ENCODE data around the gene OR1B1. TPM values are rescaled to one million over a fixed set of nuclear protein-coding genes. Genes with fewer than 3 reads are reported as not detected.

The OR1B1 gene
- not detected in 5 replicates for total RNA-seq (2022; extraction: Qiagen RNA extraction; ENCODE audit: low read depth)

DNA sequence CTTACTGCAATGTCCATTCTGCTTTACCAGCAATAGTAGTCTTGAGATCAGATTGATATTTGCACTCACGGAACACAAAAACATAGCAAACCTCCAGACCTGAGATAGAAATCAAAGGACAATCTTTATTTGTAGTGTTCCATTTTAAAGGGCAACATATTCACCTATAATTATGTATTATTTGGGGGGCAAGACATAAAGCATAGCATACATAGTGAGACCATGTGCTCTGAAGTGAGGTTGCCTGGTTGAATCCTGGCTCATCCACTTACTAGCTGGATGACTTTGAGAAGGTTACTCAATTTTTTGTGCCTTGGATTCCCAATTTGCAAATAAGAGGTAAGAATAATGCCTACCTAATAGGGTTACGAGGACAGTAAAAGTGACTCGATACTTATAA, at the start of gene OR1B1:
Gene OR1B1, minus strand, starts transcription at position 101 of the 400 bp plus-strand sequence.

DNA sequence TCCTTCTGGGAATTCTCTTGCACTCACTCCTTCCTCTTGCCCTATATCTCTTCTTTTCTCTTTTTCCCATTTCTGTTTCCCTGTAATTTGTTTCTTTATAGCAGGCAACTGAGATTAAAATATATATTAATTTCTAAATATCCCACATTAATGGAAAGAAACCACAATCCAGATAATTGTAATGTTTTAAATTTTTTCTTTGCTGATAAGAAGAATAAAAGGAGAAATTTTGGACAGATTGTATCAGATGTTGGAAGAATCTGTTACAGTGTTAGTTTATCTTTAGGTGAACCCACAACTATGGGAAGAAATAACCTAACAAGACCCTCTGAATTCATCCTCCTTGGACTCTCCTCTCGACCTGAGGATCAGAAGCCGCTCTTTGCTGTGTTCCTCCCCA, 4.0 kb upstream of the OR1B1 start, which contains the start of gene OR1L1:
Gene OR1L1, plus strand, starts transcription at position 301 of the 400 bp plus-strand sequence. Its CDS starts 0 bp downstream, at position 301.

GRCh38 chr9:122614362-122614761, 43.1 kb downstream of the OR1B1 start, which contains the start of gene OR1Q1:
Gene OR1Q1 (plus strand): TSS chr9:122614738. CDS start chr9:122614738, 0 bp downstream.

DNA sequence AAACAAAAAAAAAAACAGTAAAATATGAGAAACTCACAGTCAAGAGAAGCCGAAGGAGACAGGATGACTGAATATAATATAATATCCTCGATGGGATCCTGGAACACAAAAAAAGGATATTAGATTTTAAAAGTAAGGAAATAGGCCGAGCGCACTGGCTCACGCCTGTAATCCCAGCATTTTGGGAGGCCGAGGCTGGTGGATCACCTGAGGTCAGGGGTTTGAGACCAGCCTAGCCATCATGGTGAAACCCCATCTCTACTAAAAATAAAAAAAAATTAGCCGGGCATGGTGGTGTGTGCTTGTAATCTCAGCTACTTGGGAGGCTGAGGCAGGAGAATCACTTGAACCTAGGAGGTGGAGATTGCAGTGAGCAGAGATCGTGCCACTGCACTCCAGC, 74.1 kb downstream of the OR1B1 start, which contains the start of gene OR1L8:
Gene OR1L8, minus strand, starts transcription at position 101 of the 400 bp plus-strand sequence. CDS start 14,907 bp downstream, outside the sequence.

Other genes starting within 250 kb of the OR1B1 start
- gene OR1J1, start 179.7 kb downstream of the OR1B1 start, total RNA-seq (2022; extraction: Qiagen RNA extraction; ENCODE audit: low read depth): not detected in 5 replicates
- not detected in 5 replicates for gene OR1J2, start 146.8 kb downstream of the OR1B1 start, total RNA-seq (2022; extraction: Qiagen RNA extraction; ENCODE audit: low read depth)
- not detected in 5 replicates for gene OR1J4, start 138.5 kb downstream of the OR1B1 start, total RNA-seq (2022; extraction: Qiagen RNA extraction; ENCODE audit: low read depth)
- not detected in 5 replicates for gene OR1N1, start 130.3 kb downstream of the OR1B1 start, total RNA-seq (2022; extraction: Qiagen RNA extraction; ENCODE audit: low read depth)
- not detected in 5 replicates for gene OR1N2, start 104.5 kb downstream of the OR1B1 start, total RNA-seq (2022; extraction: Qiagen RNA extraction; ENCODE audit: low read depth)
- not detected in 5 replicates for gene OR1L8, start 74.2 kb downstream of the OR1B1 start, total RNA-seq (2022; extraction: Qiagen RNA extraction; ENCODE audit: low read depth)
- not detected in 5 replicates for gene OR1Q1, start 42.9 kb downstream of the OR1B1 start, total RNA-seq (2022; extraction: Qiagen RNA extraction; ENCODE audit: low read depth)
- gene OR1L1, start 4.1 kb upstream of the OR1B1 start, total RNA-seq (2022; extraction: Qiagen RNA extraction; ENCODE audit: low read depth): not detected in 5 replicates
- gene OR1L3, start 17.5 kb upstream of the OR1B1 start, total RNA-seq (2022; extraction: Qiagen RNA extraction; ENCODE audit: low read depth): not detected in 5 replicates
- gene OR1L4, start 66.4 kb upstream of the OR1B1 start, total RNA-seq (2022; extraction: Qiagen RNA extraction; ENCODE audit: low read depth): not detected in 5 replicates
- gene OR1L6, start 84.7 kb upstream of the OR1B1 start, total RNA-seq (2022; extraction: Qiagen RNA extraction; ENCODE audit: low read depth): not detected in 5 replicates
- gene OR5C1, start 131.3 kb upstream of the OR1B1 start, total RNA-seq (2022; extraction: Qiagen RNA extraction; ENCODE audit: low read depth): not detected in 5 replicates
- not detected in 5 replicates for gene OR1K1, start 142.5 kb upstream of the OR1B1 start, total RNA-seq (2022; extraction: Qiagen RNA extraction; ENCODE audit: low read depth)
- gene PDCL, start 171.0 kb upstream of the OR1B1 start, total RNA-seq (2022; extraction: Qiagen RNA extraction; ENCODE audit: low read depth): 16.0 to 18.5 TPM (median 17.7 TPM) in 5 replicates
- gene RC3H2, start 247.7 kb upstream of the OR1B1 start, total RNA-seq (2022; extraction: Qiagen RNA extraction; ENCODE audit: low read depth): 16.8 to 23.2 TPM (median 22.0 TPM) in 5 replicates